Type B pancreatic cell (in vitro differentiated cells): ENCODE results near the gene ARHGAP11A. TPM values are rescaled to one million over a fixed set of nuclear protein-coding genes. Genes with fewer than 3 reads are reported as not detected.

Experiments used
- DNase-seq: peaks from one replicate; pipeline ENCODE4 v3.0.0; 2021; ENCODE audit warnings: mixed read lengths; ENCODE audit not compliant: unreplicated experiment; ENCODE audit errors: extremely low spot score
- H3K27ac Mint-ChIP-seq: 2 replicates; pipeline ENCODE4 v1.8.0; 2021; ENCODE audit warnings: mild to moderate bottlenecking, mixed read lengths
- H3K27me3 Mint-ChIP-seq: 2 replicates; pipeline ENCODE4 v1.8.0; 2021; ENCODE audit warnings: mixed read lengths
- H3K36me3 Mint-ChIP-seq: 2 replicates; pipeline ENCODE4 v1.8.0; 2021; ENCODE audit warnings: mixed read lengths
- H3K4me1 Mint-ChIP-seq: one replicate; pipeline ENCODE4 v1.8.0; 2021; ENCODE audit warnings: mixed read lengths; ENCODE audit not compliant: unreplicated experiment
- H3K4me3 Mint-ChIP-seq: 2 replicates; pipeline ENCODE4 v1.8.0; 2021; ENCODE audit warnings: mild to moderate bottlenecking, mixed read lengths
- H3K9me3 Mint-ChIP-seq: 2 replicates; pipeline ENCODE4 v1.8.0; 2021; ENCODE audit warnings: mixed read lengths
- total RNA-seq: library from RNA; stranded (reverse); gene quantifications from 2 replicates; pipeline ENCODE4 v1.2.1, GENCODE V29; 2021; ENCODE audit warnings: low replicate concordance
- TF ChIP-seq, protein P1 (sequence below): fragments of 200-600 bp; sonication (generic); conservative IDR thresholded peaks from 2 replicates; pipeline ENCODE4 v1.5.0; 2021; ENCODE audit warnings: antibody characterized with exemption, mild to moderate bottlenecking

ARHGAP11A gene
- total RNA-seq, 1 donor from 2014 or later = 52.6 TPM

DNA sequence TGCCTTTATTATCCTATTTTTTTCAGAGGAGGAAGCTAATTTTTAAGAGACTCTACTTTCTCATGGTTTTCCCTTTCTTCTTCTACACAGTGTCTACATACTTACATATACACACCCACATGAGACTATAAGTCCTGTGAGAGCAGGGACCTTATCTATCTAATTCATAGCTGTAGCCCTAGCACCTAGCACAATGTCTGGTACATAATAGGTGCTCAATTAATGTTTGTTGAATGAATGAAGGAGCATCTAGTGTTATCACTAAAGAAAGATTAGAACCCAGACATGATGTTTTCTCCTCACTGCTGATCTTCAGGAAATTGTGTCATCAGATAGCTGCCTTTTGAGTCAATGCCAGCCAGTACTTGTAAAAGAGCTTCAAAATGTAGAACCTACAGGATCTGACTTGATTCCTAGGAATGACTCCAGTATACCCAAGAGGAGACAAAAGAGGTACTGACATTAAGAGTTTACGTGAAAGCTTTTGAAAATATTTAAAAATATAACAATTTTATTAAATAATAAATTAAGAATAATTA is 28.7 kb downstream of the ARHGAP11A start:
- Mint-ChIP-seq H3K4me1 (peaks cover 34% of the 10 kb centered on the region), H3K27ac (no peak overlapping the region), H3K36me3 (peaks cover 4% of the 10 kb centered on the region), H3K27me3 (peaks cover 9% of the 10 kb centered on the region), H3K9me3 (no peaks in the 10 kb centered on the region), H3K4me3 (no peak overlapping the region)
- DNase-seq = no peak
- TF ChIP-seq, protein P1, sequence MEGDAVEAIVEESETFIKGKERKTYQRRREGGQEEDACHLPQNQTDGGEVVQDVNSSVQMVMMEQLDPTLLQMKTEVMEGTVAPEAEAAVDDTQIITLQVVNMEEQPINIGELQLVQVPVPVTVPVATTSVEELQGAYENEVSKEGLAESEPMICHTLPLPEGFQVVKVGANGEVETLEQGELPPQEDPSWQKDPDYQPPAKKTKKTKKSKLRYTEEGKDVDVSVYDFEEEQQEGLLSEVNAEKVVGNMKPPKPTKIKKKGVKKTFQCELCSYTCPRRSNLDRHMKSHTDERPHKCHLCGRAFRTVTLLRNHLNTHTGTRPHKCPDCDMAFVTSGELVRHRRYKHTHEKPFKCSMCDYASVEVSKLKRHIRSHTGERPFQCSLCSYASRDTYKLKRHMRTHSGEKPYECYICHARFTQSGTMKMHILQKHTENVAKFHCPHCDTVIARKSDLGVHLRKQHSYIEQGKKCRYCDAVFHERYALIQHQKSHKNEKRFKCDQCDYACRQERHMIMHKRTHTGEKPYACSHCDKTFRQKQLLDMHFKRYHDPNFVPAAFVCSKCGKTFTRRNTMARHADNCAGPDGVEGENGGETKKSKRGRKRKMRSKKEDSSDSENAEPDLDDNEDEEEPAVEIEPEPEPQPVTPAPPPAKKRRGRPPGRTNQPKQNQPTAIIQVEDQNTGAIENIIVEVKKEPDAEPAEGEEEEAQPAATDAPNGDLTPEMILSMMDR = no peak

DNA sequence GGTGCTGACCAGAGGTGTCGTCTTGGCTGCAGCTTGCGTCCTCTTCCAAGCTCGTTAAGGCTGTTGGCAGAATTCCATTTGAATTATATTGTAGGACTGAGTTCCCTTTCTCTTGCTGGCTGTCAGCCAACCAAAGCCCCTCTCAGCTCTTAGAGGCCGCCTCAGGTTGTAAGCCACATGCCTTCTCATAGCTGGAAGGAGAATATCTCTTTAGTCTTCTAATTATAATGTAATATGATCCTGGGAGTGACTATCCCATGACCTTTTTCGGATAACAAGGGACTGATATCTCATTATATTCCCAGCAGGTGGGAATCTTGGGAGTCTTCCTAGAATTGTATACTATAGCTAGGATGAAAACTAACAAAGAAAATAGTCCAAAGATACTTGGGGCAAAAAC is 31.0 kb downstream of the ARHGAP11A start:
- Mint-ChIP-seq H3K36me3 (no peaks in the 10 kb centered on the region), H3K9me3 (no peaks in the 10 kb centered on the region), H3K4me1 (peaks cover 31% of the 10 kb centered on the region), H3K27me3 (peaks cover 7% of the 10 kb centered on the region), H3K4me3 (peak overlapping the region; percentile 26), H3K27ac (no peak overlapping the region)
- no peak for DNase-seq
- TF ChIP-seq, protein P1 = no peak

DNA sequence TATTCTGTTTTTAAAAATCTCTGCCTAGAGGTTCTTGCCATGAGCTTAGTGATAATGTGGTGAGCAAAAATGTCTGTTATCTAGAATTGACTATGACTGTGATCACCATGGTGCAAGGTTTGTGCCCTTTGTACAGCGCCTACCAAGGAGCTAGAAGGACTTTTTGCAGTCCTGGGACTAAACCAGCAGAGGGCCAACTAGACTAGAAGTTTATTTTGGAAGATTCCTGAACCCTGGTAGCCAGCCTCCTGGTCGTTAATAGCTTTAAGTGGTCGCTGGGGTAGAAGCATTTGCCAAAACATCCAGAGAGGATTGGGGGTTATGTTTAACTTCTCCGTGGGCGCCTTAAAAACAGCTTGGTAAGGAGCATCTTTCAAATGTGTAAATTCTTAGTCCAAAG is 34.0 kb downstream of the ARHGAP11A start:
- H3K27me3 Mint-ChIP-seq = no peaks in the 10 kb centered on the region
- H3K36me3 Mint-ChIP-seq = no peaks in the 10 kb centered on the region
- H3K9me3 Mint-ChIP-seq = no peaks in the 10 kb centered on the region
- TF ChIP-seq, protein P1 = peak; percentile 63
- peaks cover 16% of the 10 kb centered on the region for H3K4me1 Mint-ChIP-seq
- H3K4me3 Mint-ChIP-seq = no peak overlapping the region
- H3K27ac Mint-ChIP-seq = no peak overlapping the region
- DNase-seq = no peak

DNA sequence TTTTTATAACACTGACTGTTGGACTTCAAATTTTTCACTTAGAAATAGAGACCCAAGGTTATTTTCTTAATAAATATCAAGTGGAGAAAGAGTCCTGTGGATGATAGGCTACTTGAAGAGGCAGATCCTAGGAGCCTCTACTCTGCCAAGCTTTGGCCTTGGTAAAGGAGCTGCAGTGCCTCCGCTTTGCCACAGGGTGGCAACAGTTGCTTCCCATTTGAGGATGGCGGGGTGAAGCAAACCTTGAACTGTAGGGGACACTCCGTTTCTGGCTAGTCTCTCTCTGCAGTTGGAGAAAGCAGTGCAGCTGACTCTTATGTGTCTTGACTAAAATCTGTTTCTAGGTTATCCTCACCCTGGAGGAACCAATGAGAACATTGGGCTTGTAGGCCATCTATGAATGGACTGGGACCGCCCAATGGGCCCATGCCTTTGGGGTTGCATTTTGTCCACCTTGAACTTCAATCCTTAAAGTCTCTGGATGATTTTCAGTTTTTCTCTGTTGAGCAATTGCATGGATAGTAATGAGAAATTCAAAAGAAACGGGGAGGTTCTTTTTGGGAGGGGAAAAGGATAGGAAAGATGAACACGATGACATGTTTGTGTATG is 36.0 kb downstream of the ARHGAP11A start:
- Mint-ChIP-seq H3K27ac (no peak overlapping the region), H3K9me3 (no peaks in the 10 kb centered on the region), H3K27me3 (no peaks in the 10 kb centered on the region), H3K4me1 (peaks cover under 1% of the 10 kb centered on the region), H3K4me3 (no peak overlapping the region), H3K36me3 (no peaks in the 10 kb centered on the region)
- TF ChIP-seq, protein P1 = peak; percentile 87
- DNase-seq = no peak

DNA sequence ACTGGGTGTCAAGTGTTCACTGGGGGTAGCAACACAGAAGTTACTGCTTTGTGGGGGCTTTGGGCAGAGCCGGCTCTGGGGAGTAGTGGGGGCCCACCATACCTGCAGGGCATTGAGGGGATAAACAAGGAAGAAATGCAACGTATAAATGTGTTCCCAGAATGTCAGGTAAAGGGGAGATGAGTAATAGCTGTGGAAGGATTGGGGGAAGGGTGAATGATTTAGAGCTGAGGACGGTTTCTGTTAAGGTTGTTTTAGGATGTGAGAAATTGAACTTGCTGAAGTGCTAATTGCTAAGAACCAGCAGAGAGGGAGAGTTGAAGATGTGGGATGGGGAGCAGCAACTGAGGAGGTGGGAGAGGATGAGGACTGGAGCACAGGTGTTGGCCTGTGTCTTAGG is 36.9 kb downstream of the ARHGAP11A start:
- H3K4me1 Mint-ChIP-seq = peaks cover under 1% of the 10 kb centered on the region
- H3K4me3 Mint-ChIP-seq = no peak overlapping the region
- TF ChIP-seq, protein P1 = no peak
- no peak overlapping the region for H3K27ac Mint-ChIP-seq
- no peaks in the 10 kb centered on the region for H3K36me3 Mint-ChIP-seq
- DNase-seq = no peak
- H3K27me3 Mint-ChIP-seq = no peaks in the 10 kb centered on the region
- H3K9me3 Mint-ChIP-seq = no peaks in the 10 kb centered on the region
